GM12878 (cell line): Measurements from ENCODE around the gene TNFSF13. TPM values are rescaled to one million over a fixed set of nuclear protein-coding genes. Genes with fewer than 3 reads are reported as not detected.

Experiments used
- ATAC-seq: fragments of 200-7000 bp; cut with Tn5 transposase; 3 replicates; pipeline ENCODE4 v1.9.1; 2020; ENCODE audit warnings: mild to moderate bottlenecking, moderate library complexity
- BruUV-seq: library from RNA; stranded (reverse); fragments of 400-500 nt; replicated peaks from 2 replicates; lab custom pipeline; 2021; lab: Mats Ljungman, UMichigan
- CTCF ChIA-PET: fragments of 300-600 bp; sonication (Branson Sonifier 250); formaldehyde crosslinking; extraction: SDS; loops from one replicate; lab custom pipeline; 2021; ENCODE audit warnings: inconsistent platforms; lab: Yijun Ruan, JAX
- POLR2A ChIA-PET: fragments of 350-600 bp; formaldehyde crosslinking; extraction: SDS; loops from one replicate; lab custom pipeline; 2021; ENCODE audit warnings: inconsistent platforms; lab: Charles Lee
- RAD21 ChIA-PET: fragments of 300-600 bp; sonication (Branson Sonifier 250); formaldehyde crosslinking; loops from one replicate; lab custom pipeline; 2023; ENCODE audit warnings: antibody characterized with exemption; ENCODE audit not compliant: unreplicated experiment; lab: Charles Lee
- SMC1A ChIA-PET: fragments of 300-600 bp; sonication (Branson Sonifier 250); formaldehyde crosslinking; loops from one replicate; lab custom pipeline; 2023; ENCODE audit not compliant: unreplicated experiment, uncharacterized antibody; lab: Charles Lee
- DNase-seq: peaks from one replicate; pipeline ENCODE4 v3.0.0-alpha.2; 2011; ENCODE audit warnings: low read depth, low spot score
- FAIRE-seq: peaks from 3 replicates; lab custom pipeline; 2011; peaks lifted over from hg19 to GRCh38; lab: Jason Lieb, UNC
- H2AFZ ChIP-seq: 2 replicates; pipeline ENCODE4 v1.6.0; 2011; ENCODE audit warnings: low read depth, low read length, control low read depth; ENCODE audit not compliant: control insufficient read depth
- H3K27ac ChIP-seq: 2 replicates; pipeline ENCODE4 v1.5.1; 2011; ENCODE audit warnings: control low read depth; ENCODE audit not compliant: control insufficient read depth, insufficient read depth
- H3K27me3 ChIP-seq, 2 experiments: replicated peaks in 1 of 2; 2 replicates each; pipeline versions ENCODE4 v1.6.0 to v1.6.1; 2011; ENCODE audit warnings: low read length in 1 of 2; ENCODE audit not compliant: control insufficient read depth in 2 of 2, insufficient read depth in 2 of 2
- H3K36me3 ChIP-seq, 2 experiments: 2 replicates each; pipeline ENCODE4 v1.5.1; 2011; ENCODE audit warnings: low read length in 1 of 2; ENCODE audit not compliant: control insufficient read depth in 2 of 2, insufficient read depth in 2 of 2
- H3K4me1 ChIP-seq: 2 replicates; pipeline ENCODE4 v1.6.1; 2011; ENCODE audit warnings: mild to moderate bottlenecking, low read length, moderate library complexity, mixed read lengths; ENCODE audit not compliant: control insufficient read depth, insufficient read depth
- H3K4me2 ChIP-seq: 2 replicates; pipeline ENCODE4 v1.6.0; 2011; ENCODE audit warnings: control low read depth; ENCODE audit not compliant: control insufficient read depth, insufficient read depth
- H3K4me3 ChIP-seq: fragments of 200-600 bp; sonication (generic); 2 replicates; pipeline ENCODE4 v1.5.1; 2016
- H3K79me2 ChIP-seq: 2 replicates; pipeline ENCODE4 v1.6.0; 2011; ENCODE audit warnings: low read length; ENCODE audit not compliant: control insufficient read depth, insufficient read depth
- H3K9ac ChIP-seq: 2 replicates; pipeline ENCODE4 v1.8.0; 2011; ENCODE audit warnings: low read length, control low read depth, mixed read lengths; ENCODE audit not compliant: control insufficient read depth, insufficient read depth
- H3K9me3 ChIP-seq: replicated peaks from 3 replicates; pipeline ENCODE4 v1.5.1; 2011; ENCODE audit warnings: mild to moderate bottlenecking, low read length; ENCODE audit not compliant: control insufficient read depth, insufficient read depth
- H4K20me1 ChIP-seq: 2 replicates; pipeline ENCODE4 v1.6.0; 2011; ENCODE audit not compliant: control insufficient read depth, insufficient read depth
- ASH2L ChIP-seq: fragments of 300-600, 200-600 bp; sonication (generic); IDR thresholded peaks from 2 replicates; pipeline ENCODE4 v1.6.1; 2017; ENCODE audit warnings: low read depth, mild to moderate bottlenecking, borderline replicate concordance
- CTCF ChIP-seq, 3 experiments: IDR thresholded peaks in 2 of 3; conservative IDR thresholded peaks in 1 of 3; 2 replicates each; pipeline ENCODE4 v1.5.1; 2011; ENCODE audit warnings: low read depth in 3 of 3, low read length in 3 of 3, mild to moderate bottlenecking in 3 of 3, control low read depth in 2 of 3, moderate library complexity in 2 of 3, inconsistent platforms in 1 of 3, mixed read lengths in 1 of 3; ENCODE audit not compliant: control insufficient read depth in 2 of 3, insufficient read depth in 1 of 3; ENCODE audit errors: extremely low read depth in 1 of 3
- E4F1 ChIP-seq: fragments of 450-650 bp; IDR thresholded peaks from 2 replicates; pipeline ENCODE4 v1.6.1; 2018; ENCODE audit warnings: borderline replicate concordance, mild to moderate bottlenecking; ENCODE audit not compliant: partially characterized antibody
- HDAC6 ChIP-seq: fragments of 200-600 bp; sonication (generic); IDR thresholded peaks from one replicate; pipeline ENCODE4 v1.8.0; 2017; ENCODE audit warnings: antibody characterized with exemption; ENCODE audit not compliant: unreplicated experiment
- JUND ChIP-seq: IDR thresholded peaks from 2 replicates; pipeline ENCODE4 v1.6.1; 2012; ENCODE audit warnings: low read depth, mild to moderate bottlenecking, low read length, improper control_type of control experiment, moderate library complexity
- MXI1 ChIP-seq: fragments of 150-350 bp; IDR thresholded peaks from 2 replicates; pipeline ENCODE4 v1.6.1; 2011; ENCODE audit warnings: low read depth, mild to moderate bottlenecking, inconsistent platforms, low read length, improper control_type of control experiment
- NFIC ChIP-seq: IDR thresholded peaks from 2 replicates; pipeline ENCODE4 v1.6.1; 2012; ENCODE audit warnings: low read depth, mild to moderate bottlenecking, inconsistent platforms, low read length, moderate library complexity
- WGBS: methylation state at CpG from one replicate; pipeline ENCODE4 v1.1.6; 2016; ENCODE audit warnings: low lambda C conversion rate; ENCODE audit not compliant: insufficient replicate concordance, insufficient coverage; ENCODE audit errors: missing lambda C conversion rate; 5-methylcytosine and 5-hydroxymethylcytosine counted together
- in situ Hi-C: fragments of 300-500 bp; cut with MboI; formaldehyde crosslinking; loops from 9 replicates; pipeline ENCODE4 v1.14.3; 2018; ENCODE audit warnings: mixed read lengths
- intact Hi-C: fragments of 100-400 bp; cut with micrococcal nuclease; formaldehyde crosslinking; loops from one replicate; pipeline ENCODE4 v1.14.2; 2022; ENCODE audit not compliant: unreplicated experiment
- polyA plus RNA-seq, 11 experiments: library from polyadenylated mRNA; depleted of rRNA in 4 of 11; unstranded in 6 of 11; stranded (reverse) in 5 of 11; fragments of >200 nt; fragmentation: Nextera tagmentation in 4 of 11; fragmentation: Illumina TruSeq in 1 of 11; extraction: Ambion mirVana in 4 of 11; extraction: Trizol in 1 of 11; gene quantifications; 1 replicate in 1 of 11; 2 replicates in 10 of 11; pipeline versions ENCODE4 v1.2.1 to v1.2.3, GENCODE V29; 2011 to 2016; ENCODE audit warnings: inconsistent platforms in 2 of 11, missing spikeins in 2 of 11, low read depth in 1 of 11
- total RNA-seq, 4 experiments: library from RNA; depleted of rRNA in 3 of 4; stranded (reverse); fragments of >200 nt in 3 of 4; fragmentation: Illumina TruSeq in 1 of 4; extraction: Trizol in 1 of 4; gene quantifications; 2 replicates each; pipeline versions ENCODE4 v1.2.1 to v1.2.3, GENCODE V29; 2013 to 2021

The TNFSF13 gene
- total and polyA plus RNA-seq, 10 of the 15 experiments (the other 5 are each of a cell fraction or from before 2014, with no cell fraction given) = 0.56 to 14.6 (median 9.7) TPM

- Histone ChIP-seq H3K9ac (no peak overlapping the region), H3K4me3 (no peak overlapping the region), H3K79me2 (no peaks in the 10 kb centered on the region), H3K27ac (no peak overlapping the region), H3K27me3 (no peaks in the 10 kb centered on the region), H2AFZ (no peak overlapping the region), H3K36me3 (peaks cover 24 to 29% of the 10 kb centered on the region in 2 experiments)
- FAIRE-seq = no peak
- POLR2A ChIA-PET = no interaction called here
- RAD21 ChIA-PET = no interaction called here
- intact Hi-C loops = no loop called here
- no TSS peak for BruUV-seq
- DNase-seq = no peak
- 93% methylated on average over 23 of the region's 23 CpGs for WGBS
- no peak for ATAC-seq
- no peak for TF ChIP-seq HDAC6
- no peak for TF ChIP-seq ASH2L
- no peak for TF ChIP-seq E4F1
- no peak for TF ChIP-seq JUND
- no peak for TF ChIP-seq CTCF (IDR thresholded peaks at IDR 0.05 in 2 of 3, conservative IDR thresholded peaks at IDR 0.05 in 1 of 3; ENCODE audit: control insufficient read depth in 2 of 3, extremely low read depth in 1 of 3, insufficient read depth in 1 of 3, low read depth in 3 of 3, low read length in 3 of 3)
- TF ChIP-seq MXI1 = no peak
- TF ChIP-seq NFIC = no peak
- TF ChIP-seq, all 136 proteins: peak for 0
- no peaks in the 10 kb centered on the region; the same call in 1 of the 2 replicates for H4K20me1 ChIP-seq
- no peak overlapping the region for H3K4me2 ChIP-seq
- H3K4me1 ChIP-seq = no peaks in the 10 kb centered on the region
- ChIA-PET SMC1A (interaction anchor here (0.6 to 1.2 kb wide), 2 partner anchors 38 to 666 kb away, joined by 3 to 4 read pairs; no protein-coding TSS in a partner anchor), CTCF (interaction anchor here (1.6 to 2.4 kb wide), 2 partner anchors 9 to 95 kb away, joined by 3 to 5 read pairs; partner anchors contain the start of genes MPDU1, TP53 and WRAP53)
- H3K9me3 ChIP-seq = no peaks in the 10 kb centered on the region
- in situ Hi-C loops = no loop called here
Measured at GRCh38 chr17:7592422-7593021, 34.0 kb downstream of the TNFSF13 start.
